Fibroblast of lung (primary cell): ENCODE results near the gene POR. TPM values are rescaled to one million over a fixed set of nuclear protein-coding genes. Genes with fewer than 3 reads are reported as not detected.
"Not testable (repeated sequence)": the region's sequence is repeated elsewhere in the genome, so short reads cannot be mapped to it uniquely, and the experiment has no call there.

Experiments
- DNase-seq, 2 donors: peaks; one replicate each; pipeline versions ENCODE4 v3.0.0 to v3.0.0-alpha.2; 2010; ENCODE audit warnings: low read depth in 2 of 2
- H2AFZ ChIP-seq: 2 replicates; pipeline ENCODE4 v1.5.1; 2012; ENCODE audit warnings: low read length, control low read depth, inconsistent platforms
- H3K27ac ChIP-seq: 2 replicates; pipeline ENCODE4 v1.5.1; 2011; ENCODE audit warnings: low read length, control low read depth; ENCODE audit not compliant: insufficient read depth
- H3K27me3 ChIP-seq: 2 replicates; pipeline ENCODE4 v1.5.1; 2011; ENCODE audit warnings: mild to moderate bottlenecking, low read length; ENCODE audit not compliant: control insufficient read depth, insufficient read depth
- H3K36me3 ChIP-seq: 2 replicates; pipeline ENCODE4 v1.5.1; 2011; ENCODE audit warnings: low read length; ENCODE audit not compliant: control insufficient read depth, insufficient read depth
- H3K4me1 ChIP-seq: 2 replicates; pipeline ENCODE4 v1.5.1; 2011; ENCODE audit warnings: low read length; ENCODE audit not compliant: control insufficient read depth, insufficient read depth; ENCODE audit errors: extremely low read depth
- H3K4me2 ChIP-seq: 2 replicates; pipeline ENCODE4 v1.5.1; 2011; ENCODE audit warnings: low read length, control low read depth; ENCODE audit not compliant: insufficient read depth; ENCODE audit errors: extremely low read depth
- H3K4me3 ChIP-seq, 4 experiments: fragments of 200-600 bp in 1 of 4; sonication (generic) in 1 of 4; replicated peaks in 1 of 4; 2 replicates each; pipeline ENCODE4 v1.5.1; 2011 to 2016; ENCODE audit warnings: low read length in 4 of 4, low read depth in 3 of 4, mild to moderate bottlenecking in 3 of 4, control low read depth in 2 of 4, inconsistent platforms in 1 of 4, mixed read lengths in 1 of 4; ENCODE audit not compliant: insufficient read depth in 1 of 4; ENCODE audit errors: control extremely low read depth in 1 of 4
- H3K79me2 ChIP-seq: 2 replicates; pipeline ENCODE4 v1.5.1; 2012; ENCODE audit warnings: mild to moderate bottlenecking, low read length, inconsistent platforms; ENCODE audit not compliant: control insufficient read depth, insufficient read depth
- H3K9ac ChIP-seq: 2 replicates; pipeline ENCODE4 v1.5.1; 2011; ENCODE audit warnings: mild to moderate bottlenecking, low read length, control low read depth; ENCODE audit not compliant: insufficient read depth
- H3K9me3 ChIP-seq: 2 replicates; pipeline ENCODE4 v1.5.1; 2012; ENCODE audit warnings: low read depth, low read length; ENCODE audit not compliant: control insufficient read depth, insufficient read depth
- H4K20me1 ChIP-seq: 2 replicates; pipeline ENCODE4 v1.5.1; 2011; ENCODE audit warnings: low read length; ENCODE audit not compliant: control insufficient read depth, insufficient read depth; ENCODE audit errors: extremely low read depth
- EZH2 ChIP-seq: IDR thresholded peaks from 2 replicates; pipeline ENCODE4 v1.5.1; 2012; ENCODE audit warnings: low read length, control low read depth, mild to moderate bottlenecking; ENCODE audit errors: missing control alignments
- polyA plus RNA-seq, 2 donors: library from polyadenylated mRNA; depleted of rRNA in 1 of 2; stranded (reverse) in 1 of 2; unstranded in 1 of 2; fragments of >200 nt; gene quantifications; 2 replicates each; pipeline ENCODE4 v1.2.1, GENCODE V29; 2011 to 2012; ENCODE audit warnings: missing spikeins in 1 of 2
- total RNA-seq: library from RNA; depleted of rRNA; stranded (reverse); fragments of >200 nt; gene quantifications from 2 replicates; pipeline ENCODE4 v1.2.1, GENCODE V29; 2014
- TF ChIP-seq, protein P1 (sequence below), 2 donors: IDR thresholded peaks in 1 of 2; conservative IDR thresholded peaks in 1 of 2; 1 replicate in 1 of 2; 2 replicates in 1 of 2; pipeline ENCODE4 v1.5.1; 2011 to 2012; ENCODE audit warnings: low read length in 2 of 2, control low read depth in 1 of 2, inconsistent platforms in 1 of 2, low read depth in 1 of 2, mild to moderate bottlenecking in 1 of 2

The POR gene
- total and polyA plus RNA-seq, 2 donors (not counting 1 experiment from before 2014, with no cell fraction given), result 36.2 to 207 TPM

DNA sequence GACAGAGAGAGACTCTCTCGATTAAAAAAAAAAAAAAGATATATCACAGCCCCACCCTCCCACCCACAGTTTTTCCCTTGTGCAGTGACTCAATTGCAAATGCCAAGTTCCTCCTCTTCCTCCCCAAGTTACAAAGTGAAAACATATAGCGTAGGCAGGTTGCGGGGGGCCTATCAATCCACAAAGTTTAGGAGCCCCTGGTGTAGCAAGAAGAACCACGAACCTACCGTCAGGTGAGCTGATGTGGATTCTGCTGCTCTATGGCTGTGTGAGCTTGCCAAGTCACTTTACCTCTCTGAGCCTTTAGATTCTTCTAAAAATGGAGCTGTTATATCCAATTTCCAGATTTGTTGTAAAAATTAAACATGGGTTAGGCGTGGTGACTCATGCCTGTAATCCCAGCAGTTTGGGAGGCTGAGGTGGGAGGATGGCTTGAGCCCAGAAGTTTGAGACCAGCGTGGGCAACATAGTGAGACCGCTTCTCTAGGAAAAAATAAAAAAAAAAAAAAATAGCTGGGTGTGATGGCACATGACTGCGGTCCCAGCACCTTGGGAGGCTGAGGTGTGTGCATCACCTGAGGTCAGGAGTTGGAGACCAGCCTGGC lies 44.3 kb upstream of the POR start:
- Histone ChIP-seq H3K4me2 (no peak overlapping the region), H3K27ac (no peak overlapping the region), H3K9ac (no peak overlapping the region), H3K79me2 (no peaks in the 10 kb centered on the region), H3K27me3 (no peaks in the 10 kb centered on the region), H2AFZ (no peak overlapping the region), H3K9me3 (no peaks in the 10 kb centered on the region), H3K36me3 (no peaks in the 10 kb centered on the region), H3K4me1 (peaks cover 3% of the 10 kb centered on the region), H4K20me1 (no peaks in the 10 kb centered on the region), H3K4me3 (no peak overlapping the region)
- no peak for DNase-seq
- TF ChIP-seq EZH2, result no peak
- TF ChIP-seq, protein P1, sequence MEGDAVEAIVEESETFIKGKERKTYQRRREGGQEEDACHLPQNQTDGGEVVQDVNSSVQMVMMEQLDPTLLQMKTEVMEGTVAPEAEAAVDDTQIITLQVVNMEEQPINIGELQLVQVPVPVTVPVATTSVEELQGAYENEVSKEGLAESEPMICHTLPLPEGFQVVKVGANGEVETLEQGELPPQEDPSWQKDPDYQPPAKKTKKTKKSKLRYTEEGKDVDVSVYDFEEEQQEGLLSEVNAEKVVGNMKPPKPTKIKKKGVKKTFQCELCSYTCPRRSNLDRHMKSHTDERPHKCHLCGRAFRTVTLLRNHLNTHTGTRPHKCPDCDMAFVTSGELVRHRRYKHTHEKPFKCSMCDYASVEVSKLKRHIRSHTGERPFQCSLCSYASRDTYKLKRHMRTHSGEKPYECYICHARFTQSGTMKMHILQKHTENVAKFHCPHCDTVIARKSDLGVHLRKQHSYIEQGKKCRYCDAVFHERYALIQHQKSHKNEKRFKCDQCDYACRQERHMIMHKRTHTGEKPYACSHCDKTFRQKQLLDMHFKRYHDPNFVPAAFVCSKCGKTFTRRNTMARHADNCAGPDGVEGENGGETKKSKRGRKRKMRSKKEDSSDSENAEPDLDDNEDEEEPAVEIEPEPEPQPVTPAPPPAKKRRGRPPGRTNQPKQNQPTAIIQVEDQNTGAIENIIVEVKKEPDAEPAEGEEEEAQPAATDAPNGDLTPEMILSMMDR (conservative IDR thresholded peaks at IDR 0.05 in 1 of 2, IDR thresholded peaks at IDR 0.05 in 1 of 2; ENCODE audit: low read depth in 1 of 2, low read length in 2 of 2), result no peak

DNA sequence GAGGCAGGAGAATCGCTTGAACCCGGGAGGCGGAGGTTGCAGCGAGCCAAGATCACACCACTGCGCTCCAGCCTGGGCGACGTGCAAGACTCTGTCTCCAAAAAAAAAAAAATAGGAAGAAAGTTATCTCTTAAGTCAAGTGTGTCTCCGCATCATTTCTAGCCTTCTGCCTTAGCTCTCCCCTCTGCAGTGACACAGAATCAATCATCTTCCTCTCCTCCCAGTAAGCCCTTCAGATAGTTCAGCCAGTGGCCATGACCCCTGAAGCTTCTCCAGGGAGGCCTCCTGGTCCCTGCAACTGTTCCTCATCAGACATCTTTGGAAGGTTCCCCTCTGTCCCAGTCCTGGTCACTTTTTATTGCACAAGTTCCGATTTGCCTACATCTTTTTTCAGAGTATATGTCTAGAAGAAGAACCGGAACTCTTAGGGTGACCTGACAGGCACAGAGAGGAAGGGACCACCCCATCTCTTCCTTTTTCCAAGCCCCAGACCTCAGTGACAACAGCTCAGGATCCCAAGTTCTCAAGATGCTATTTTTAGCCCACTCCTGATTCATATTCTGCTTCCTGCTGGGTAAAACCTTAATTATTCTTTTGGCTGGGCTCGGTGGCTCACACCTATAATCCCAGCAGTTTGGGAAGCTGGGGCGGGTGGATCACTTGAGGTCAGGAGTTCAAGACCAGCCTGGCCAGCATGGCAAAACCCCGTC lies 42.7 kb upstream of the POR start:
- no peaks in the 10 kb centered on the region for H3K4me1 ChIP-seq
- no peaks in the 10 kb centered on the region for H4K20me1 ChIP-seq
- no peaks in the 10 kb centered on the region for H3K36me3 ChIP-seq
- H3K4me3 ChIP-seq, result no peak overlapping the region
- H3K9ac ChIP-seq, result no peak overlapping the region
- no peaks in the 10 kb centered on the region for H3K9me3 ChIP-seq
- no peak overlapping the region for H2AFZ ChIP-seq
- peak in 1 of 2 donors; percentile 46 for DNase-seq
- H3K4me2 ChIP-seq, result no peak overlapping the region
- TF ChIP-seq, protein P1 (conservative IDR thresholded peaks at IDR 0.05 in 1 of 2, IDR thresholded peaks at IDR 0.05 in 1 of 2; ENCODE audit: low read depth in 1 of 2, low read length in 2 of 2), result no peak
- TF ChIP-seq EZH2, result no peak
- no peak overlapping the region for H3K27ac ChIP-seq
- no peaks in the 10 kb centered on the region for H3K79me2 ChIP-seq
- H3K27me3 ChIP-seq, result no peaks in the 10 kb centered on the region

DNA sequence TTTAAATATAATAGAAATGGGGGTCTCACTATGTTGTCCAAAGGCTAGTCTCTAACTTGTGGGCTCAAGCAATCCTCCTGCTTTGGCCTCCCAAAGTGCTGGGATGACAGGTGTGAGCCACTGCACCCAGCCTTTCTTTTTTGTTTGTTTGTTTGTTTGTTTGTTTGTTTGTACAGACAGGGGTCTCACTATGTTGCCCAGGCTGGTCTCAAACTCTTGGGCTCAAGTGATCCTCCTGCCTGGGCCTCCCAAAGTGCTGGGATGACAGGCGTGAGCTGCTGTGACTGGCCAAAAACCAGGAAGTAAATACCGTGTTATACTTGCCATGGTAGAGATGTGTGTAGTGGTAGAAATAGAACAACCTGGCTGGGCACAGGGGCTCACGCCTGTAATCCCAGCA lies 40.8 kb upstream of the POR start:
- not testable (repeated sequence) for H3K27ac ChIP-seq, H3K9ac ChIP-seq, H4K20me1 ChIP-seq, H2AFZ ChIP-seq, DNase-seq, H3K27me3 ChIP-seq, H3K4me3 ChIP-seq, H3K9me3 ChIP-seq, H3K4me2 ChIP-seq, H3K79me2 ChIP-seq, H3K36me3 ChIP-seq, H3K4me1 ChIP-seq
